Stimulated activated CD4-positive, alpha-beta T cell treated with anti-CD3 and anti-CD28 coated beads, TNF-alpha, amount 100 ng/mL, for 1 hour (primary cell): ENCODE measurements around the gene SLC22A1.
"Not testable (repeated sequence)": the region's sequence is repeated elsewhere in the genome, so short reads cannot be mapped to it uniquely, and the experiment has no call there.

Source experiments
- DNase-seq, 3 donors: peaks; one replicate each; pipeline ENCODE4 v3.0.0-alpha.2; 2020; ENCODE audit warnings: low read depth in 3 of 3, low spot score in 1 of 3

The SLC22A1 gene

GRCh38 chr6:160093061-160093460 lies 28.6 kb upstream of the SLC22A1 start:
- DNase-seq, result no peak

- DNase-seq, result no peak
Observed at GRCh38 chr6:160093946-160094345, 27.7 kb upstream of the SLC22A1 start.

GRCh38 chr6:160095146-160095845 lies 26.3 kb upstream of the SLC22A1 start:
- no peak for DNase-seq

GRCh38 chr6:160101277-160102205 lies 20.1 kb upstream of the SLC22A1 start:
- DNase-seq, result no peak

GRCh38 chr6:160102399-160102798 lies 19.2 kb upstream of the SLC22A1 start:
- DNase-seq, result no peak

GRCh38 chr6:160102956-160103824 lies 18.4 kb upstream of the SLC22A1 start:
- no peak for DNase-seq

- no peak for DNase-seq
Observed at GRCh38 chr6:160103825-160104100, 17.9 kb upstream of the SLC22A1 start.

- no peak for DNase-seq
Observed at GRCh38 chr6:160104821-160105517, 16.6 kb upstream of the SLC22A1 start.

- no peak for DNase-seq
Observed at GRCh38 chr6:160106010-160106409, 15.6 kb upstream of the SLC22A1 start.

GRCh38 chr6:160106701-160107100 lies 14.9 kb upstream of the SLC22A1 start:
- no peak for DNase-seq

- no peak for DNase-seq
Observed at GRCh38 chr6:160108077-160108476, 13.5 kb upstream of the SLC22A1 start.

- DNase-seq, result no peak
Observed at GRCh38 chr6:160110586-160111123, 11.0 kb upstream of the SLC22A1 start.

- no peak for DNase-seq
Observed at GRCh38 chr6:160111806-160112205, 9.8 kb upstream of the SLC22A1 start.

- DNase-seq, result no peak
Observed at GRCh38 chr6:160112628-160113299, 8.9 kb upstream of the SLC22A1 start.

GRCh38 chr6:160114536-160114935 lies 7.1 kb upstream of the SLC22A1 start:
- not testable (repeated sequence) for DNase-seq

- DNase-seq, result no peak
Observed at GRCh38 chr6:160115421-160115820, 6.2 kb upstream of the SLC22A1 start.

- DNase-seq, result no peak
Observed at GRCh38 chr6:160116411-160116810, 5.2 kb upstream of the SLC22A1 start.

GRCh38 chr6:160117137-160117536 lies 4.5 kb upstream of the SLC22A1 start:
- no peak for DNase-seq

GRCh38 chr6:160118620-160119229 lies 2.9 kb upstream of the SLC22A1 start:
- DNase-seq, result no peak

- no peak for DNase-seq
Observed at GRCh38 chr6:160120087-160120486, 1.5 kb upstream of the SLC22A1 start.
